Measurements from ENCODE around the gene CENPF. TPM values are rescaled to one million over a fixed set of nuclear protein-coding genes. Genes with fewer than 3 reads are reported as not detected.
"Not testable (repeated sequence)": the region's sequence is repeated elsewhere in the genome, so short reads cannot be mapped to it uniquely, and the experiment has no call there.

CENPF gene
- total RNA-seq, 1 donor from 2014 or later, result 191 TPM

GRCh38 chr1:214586621-214587020 is 16.4 kb upstream of the CENPF start:
- no peak overlapping the region for H3K4me3 Mint-ChIP-seq
- H3K27ac Mint-ChIP-seq (ENCODE audit: unreplicated experiment), result no peak overlapping the region
- no peaks in the 10 kb centered on the region for H3K36me3 Mint-ChIP-seq (ENCODE audit: low read depth)
- H3K9me3 Mint-ChIP-seq, result no peaks in the 10 kb centered on the region
- no peak for DNase-seq (ENCODE audit: low read depth, low spot score)
- TF ChIP-seq CTCF (conservative IDR thresholded peaks at IDR 0.05), result no peak
- H3K4me1 Mint-ChIP-seq, result no peaks in the 10 kb centered on the region
- H3K27me3 Mint-ChIP-seq (ENCODE audit: low read depth), result no peaks in the 10 kb centered on the region

DNA sequence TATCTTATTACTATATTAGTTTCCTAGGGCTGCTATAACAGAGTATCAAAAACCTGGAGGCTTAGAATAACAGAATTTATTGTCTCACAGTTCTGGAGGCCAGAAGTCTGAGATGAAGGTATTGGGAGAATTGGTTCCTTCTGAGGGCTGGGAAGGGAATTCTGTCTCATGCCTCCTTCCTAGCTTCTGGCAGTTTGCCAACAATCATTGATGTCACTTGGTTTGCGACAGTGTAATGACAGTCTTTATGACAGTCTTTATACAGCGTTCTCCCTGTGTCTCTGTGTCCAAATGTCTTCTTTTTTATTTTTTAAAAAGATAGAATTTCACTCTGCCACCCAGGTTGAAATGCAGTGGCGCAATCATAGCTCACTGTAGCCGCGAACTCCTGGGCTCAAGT is 15.8 kb upstream of the CENPF start:
- Mint-ChIP-seq H3K9me3 (no peaks in the 10 kb centered on the region), H3K27ac (ENCODE audit: unreplicated experiment) (no peak overlapping the region), H3K4me1 (no peaks in the 10 kb centered on the region), H3K4me3 (no peak overlapping the region), H3K27me3 (ENCODE audit: low read depth) (no peaks in the 10 kb centered on the region), H3K36me3 (ENCODE audit: low read depth) (no peaks in the 10 kb centered on the region)
- no peak for TF ChIP-seq CTCF (conservative IDR thresholded peaks at IDR 0.05)
- no peak for DNase-seq (ENCODE audit: low read depth, low spot score)

- DNase-seq (ENCODE audit: low read depth, low spot score), result no peak
- Mint-ChIP-seq H3K4me1 (no peaks in the 10 kb centered on the region), H3K36me3 (ENCODE audit: low read depth) (no peaks in the 10 kb centered on the region), H3K4me3 (no peak overlapping the region), H3K27ac (ENCODE audit: unreplicated experiment) (no peak overlapping the region), H3K9me3 (no peaks in the 10 kb centered on the region), H3K27me3 (ENCODE audit: low read depth) (no peaks in the 10 kb centered on the region)
- no peak for TF ChIP-seq CTCF (conservative IDR thresholded peaks at IDR 0.05)
Observed at GRCh38 chr1:214588963-214589597, 13.9 kb upstream of the CENPF start.

DNA sequence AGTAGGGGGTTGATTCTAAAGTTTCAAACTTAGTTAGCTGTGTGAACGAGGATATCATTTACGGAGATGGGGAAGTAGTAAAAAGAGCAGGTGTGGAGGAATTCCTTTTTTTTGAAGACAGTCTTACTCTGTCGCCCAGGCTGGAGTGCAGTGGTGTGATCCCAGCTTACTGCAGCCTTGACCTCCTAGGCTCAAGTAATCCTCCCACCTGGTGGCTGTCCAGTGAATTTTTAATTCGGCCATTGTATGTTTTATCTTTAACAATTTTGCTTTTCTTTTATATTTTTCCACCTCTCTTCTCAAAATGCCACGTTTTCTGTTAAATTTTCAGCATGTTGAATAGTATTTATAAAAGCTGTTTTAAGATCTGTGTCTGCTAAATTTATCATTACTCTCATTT is 12.3 kb upstream of the CENPF start:
- DNase-seq (ENCODE audit: low read depth, low spot score), result no peak
- TF ChIP-seq CTCF (conservative IDR thresholded peaks at IDR 0.05), result peak; percentile 24
- no peaks in the 10 kb centered on the region for H3K36me3 Mint-ChIP-seq (ENCODE audit: low read depth)
- no peaks in the 10 kb centered on the region for H3K9me3 Mint-ChIP-seq
- H3K4me3 Mint-ChIP-seq, result no peak overlapping the region
- no peaks in the 10 kb centered on the region for H3K27me3 Mint-ChIP-seq (ENCODE audit: low read depth)
- no peak overlapping the region for H3K27ac Mint-ChIP-seq (ENCODE audit: unreplicated experiment)
- no peaks in the 10 kb centered on the region for H3K4me1 Mint-ChIP-seq

- H3K4me3 Mint-ChIP-seq; H3K36me3 Mint-ChIP-seq (ENCODE audit: low read depth); H3K27me3 Mint-ChIP-seq (ENCODE audit: low read depth); DNase-seq (ENCODE audit: low read depth, low spot score); H3K4me1 Mint-ChIP-seq; H3K9me3 Mint-ChIP-seq; H3K27ac Mint-ChIP-seq (ENCODE audit: unreplicated experiment): not testable (repeated sequence)
Observed at GRCh38 chr1:214591918-214592317, 11.1 kb upstream of the CENPF start.

GRCh38 chr1:214593158-214593557 is 9.8 kb upstream of the CENPF start:
- no peaks in the 10 kb centered on the region for H3K4me1 Mint-ChIP-seq
- no peak for TF ChIP-seq CTCF (conservative IDR thresholded peaks at IDR 0.05)

More at GRCh38 chr1:214593158-214593557, 9.8 kb upstream of the CENPF start:
- no peak overlapping the region for H3K4me3 Mint-ChIP-seq
- no peak for DNase-seq (ENCODE audit: low read depth, low spot score)
- no peaks in the 10 kb centered on the region for H3K9me3 Mint-ChIP-seq
- H3K27ac Mint-ChIP-seq (ENCODE audit: unreplicated experiment), result no peak overlapping the region
- H3K27me3 Mint-ChIP-seq (ENCODE audit: low read depth), result no peaks in the 10 kb centered on the region
- H3K36me3 Mint-ChIP-seq (ENCODE audit: low read depth), result no peaks in the 10 kb centered on the region

All from neural crest cell (in vitro differentiated cells).